ENCODE results near the gene PAXIP1. TPM values are rescaled to one million over a fixed set of nuclear protein-coding genes. Genes with fewer than 3 reads are reported as not detected.

The PAXIP1 gene
- polyA plus RNA-seq, 1 experiment, result 6.3 TPM

- H3K27me3 ChIP-seq (ENCODE audit: control insufficient read depth, insufficient read depth, low read length), result no peaks in the 10 kb centered on the region
- H3K27ac ChIP-seq (ENCODE audit: low read depth, low read length), result no peak overlapping the region
- no peak for DNase-seq (ENCODE audit: low read depth, low spot score)
- ChIA-PET POLR2A (no interaction called here), CTCF (interaction anchor here (1.1 to 1.5 kb wide), 2 partner anchors 74 to 358 kb away, joined by 6 to 10 read pairs; no protein-coding TSS in a partner anchor)
- no peak for TF ChIP-seq CTCF (IDR thresholded peaks at IDR 0.05; ENCODE audit: low read depth, low read length)
- H3K4me3 ChIP-seq (ENCODE audit: low read depth, low read length), result no peak overlapping the region
- no peaks in the 10 kb centered on the region for H3K9me3 ChIP-seq (ENCODE audit: control insufficient read depth, insufficient read depth, low read length)
Measured at GRCh38 chr7:154987571-154987970, 15.4 kb downstream of the PAXIP1 start.

- H3K27me3 ChIP-seq (ENCODE audit: control insufficient read depth, insufficient read depth, low read length), result no peaks in the 10 kb centered on the region
- H3K4me3 ChIP-seq (ENCODE audit: low read depth, low read length), result no peak overlapping the region
- DNase-seq (ENCODE audit: low read depth, low spot score), result no peak
- TF ChIP-seq CTCF (IDR thresholded peaks at IDR 0.05; ENCODE audit: low read depth, low read length), result no peak
- H3K9me3 ChIP-seq (ENCODE audit: control insufficient read depth, insufficient read depth, low read length), result no peaks in the 10 kb centered on the region
- POLR2A ChIA-PET, result interaction anchor here (0.8 kb wide), 1 partner anchor 10 kb away, joined by 3 read pairs; no protein-coding TSS in a partner anchor
- CTCF ChIA-PET, result interaction anchor here (0.5 to 1.5 kb wide), 4 partner anchors 10 to 73 kb away, joined by 3 to 10 read pairs (median 3); no protein-coding TSS in a partner anchor
- H3K27ac ChIP-seq (ENCODE audit: low read depth, low read length), result no peak overlapping the region
Measured at GRCh38 chr7:154986200-154986945, 16.6 kb downstream of the PAXIP1 start.

- CTCF ChIA-PET, result interaction anchor here (1.1 kb wide), 1 partner anchor 9 kb away, joined by 3 read pairs; no protein-coding TSS in a partner anchor
- DNase-seq (ENCODE audit: low read depth, low spot score), result no peak
- no peak overlapping the region for H3K4me3 ChIP-seq (ENCODE audit: low read depth, low read length)
- no peak for TF ChIP-seq CTCF (IDR thresholded peaks at IDR 0.05; ENCODE audit: low read depth, low read length)
- H3K27me3 ChIP-seq (ENCODE audit: control insufficient read depth, insufficient read depth, low read length), result no peaks in the 10 kb centered on the region
- no peak overlapping the region for H3K27ac ChIP-seq (ENCODE audit: low read depth, low read length)
- no peaks in the 10 kb centered on the region for H3K9me3 ChIP-seq (ENCODE audit: control insufficient read depth, insufficient read depth, low read length)
- POLR2A ChIA-PET, result interaction anchor here (0.8 kb wide), 1 partner anchor 9 kb away, joined by 3 read pairs; no protein-coding TSS in a partner anchor
Measured at GRCh38 chr7:154985230-154985629, 17.7 kb downstream of the PAXIP1 start.

GRCh38 chr7:154984601-154985188, 18.2 kb downstream of the PAXIP1 start:
- DNase-seq (ENCODE audit: low read depth, low spot score), result no peak
- H3K4me3 ChIP-seq (ENCODE audit: low read depth, low read length), result no peak overlapping the region
- ChIA-PET POLR2A (no interaction called here), CTCF (interaction anchor here (0.7 to 1.7 kb wide), 3 partner anchors 9 to 360 kb away, joined by 3 to 12 read pairs (median 3); no protein-coding TSS in a partner anchor)
- no peak overlapping the region for H3K27ac ChIP-seq (ENCODE audit: low read depth, low read length)
- H3K27me3 ChIP-seq (ENCODE audit: control insufficient read depth, insufficient read depth, low read length), result no peaks in the 10 kb centered on the region
- TF ChIP-seq CTCF (IDR thresholded peaks at IDR 0.05; ENCODE audit: low read depth, low read length), result no peak
- H3K9me3 ChIP-seq (ENCODE audit: control insufficient read depth, insufficient read depth, low read length), result no peaks in the 10 kb centered on the region

GRCh38 chr7:154978017-154978416, 24.9 kb downstream of the PAXIP1 start:
- Histone ChIP-seq H3K9me3 (ENCODE audit: control insufficient read depth, insufficient read depth, low read length) (no peaks in the 10 kb centered on the region), H3K4me3 (ENCODE audit: low read depth, low read length) (no peak overlapping the region), H3K27me3 (ENCODE audit: control insufficient read depth, insufficient read depth, low read length) (no peaks in the 10 kb centered on the region), H3K27ac (ENCODE audit: low read depth, low read length) (no peak overlapping the region)
- TF ChIP-seq CTCF (IDR thresholded peaks at IDR 0.05; ENCODE audit: low read depth, low read length), result no peak
- CTCF ChIA-PET, result interaction anchor here (2.7 to 3.3 kb wide), 2 partner anchors 25 to 367 kb away, joined by 13 read pairs; no protein-coding TSS in a partner anchor
- no peak for DNase-seq (ENCODE audit: low read depth, low spot score)
- POLR2A ChIA-PET, result no interaction called here

Data from AG04450 (cell line).